Gastrocnemius medialis (tissue), 4 donors: Measurements from ENCODE around the gene MSMB.

Experiments used
- POLR2A ChIP-seq, 2 donors: fragments of 450-650 bp; IDR thresholded peaks; one replicate each; pipeline ENCODE4 v1.6.1; 2017; ENCODE audit warnings: antibody characterized with exemption in 2 of 2, mild to moderate bottlenecking in 2 of 2, moderate library complexity in 2 of 2
- TF ChIP-seq, protein P1 (sequence below), 5 experiments: fragments of 450-650 bp in 3 of 5; fragments of 200-600 bp in 2 of 5; sonication (generic) in 2 of 5; IDR thresholded peaks in 4 of 5; conservative IDR thresholded peaks in 1 of 5; 1 replicate in 4 of 5; 2 replicates in 1 of 5; pipeline ENCODE4 v1.5.1; 2016 to 2019; ENCODE audit warnings: antibody characterized with exemption in 5 of 5, mild to moderate bottlenecking in 3 of 5, moderate library complexity in 3 of 5

DNA sequence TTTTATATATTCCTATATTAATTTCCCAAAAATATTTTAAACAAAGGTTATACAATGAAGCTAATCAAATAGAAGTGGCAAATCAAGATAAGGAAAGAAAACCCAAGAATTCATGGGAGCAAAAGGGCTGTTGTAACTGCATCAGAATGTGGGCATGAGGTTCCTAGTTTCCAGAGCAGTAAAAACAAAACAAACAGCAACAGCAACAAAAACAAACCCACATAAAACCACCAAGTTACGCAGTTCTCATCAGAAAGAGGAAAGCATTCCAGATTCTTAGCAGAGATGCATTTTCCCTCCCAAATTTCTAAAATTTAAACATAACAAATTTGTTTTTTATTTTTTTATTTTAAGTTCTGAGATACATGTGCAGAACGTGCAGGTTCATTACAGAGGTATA lies 34.8 kb upstream of the MSMB start:
- TF ChIP-seq, protein P1, sequence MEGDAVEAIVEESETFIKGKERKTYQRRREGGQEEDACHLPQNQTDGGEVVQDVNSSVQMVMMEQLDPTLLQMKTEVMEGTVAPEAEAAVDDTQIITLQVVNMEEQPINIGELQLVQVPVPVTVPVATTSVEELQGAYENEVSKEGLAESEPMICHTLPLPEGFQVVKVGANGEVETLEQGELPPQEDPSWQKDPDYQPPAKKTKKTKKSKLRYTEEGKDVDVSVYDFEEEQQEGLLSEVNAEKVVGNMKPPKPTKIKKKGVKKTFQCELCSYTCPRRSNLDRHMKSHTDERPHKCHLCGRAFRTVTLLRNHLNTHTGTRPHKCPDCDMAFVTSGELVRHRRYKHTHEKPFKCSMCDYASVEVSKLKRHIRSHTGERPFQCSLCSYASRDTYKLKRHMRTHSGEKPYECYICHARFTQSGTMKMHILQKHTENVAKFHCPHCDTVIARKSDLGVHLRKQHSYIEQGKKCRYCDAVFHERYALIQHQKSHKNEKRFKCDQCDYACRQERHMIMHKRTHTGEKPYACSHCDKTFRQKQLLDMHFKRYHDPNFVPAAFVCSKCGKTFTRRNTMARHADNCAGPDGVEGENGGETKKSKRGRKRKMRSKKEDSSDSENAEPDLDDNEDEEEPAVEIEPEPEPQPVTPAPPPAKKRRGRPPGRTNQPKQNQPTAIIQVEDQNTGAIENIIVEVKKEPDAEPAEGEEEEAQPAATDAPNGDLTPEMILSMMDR (IDR thresholded peaks at IDR 0.05 in 4 of 5, conservative IDR thresholded peaks at IDR 0.05 in 1 of 5): no peak
- TF ChIP-seq POLR2A (IDR thresholded peaks at IDR 0.05): no peak
